Measurements from ENCODE around the gene NR2E1. TPM values are rescaled to one million over a fixed set of nuclear protein-coding genes. Genes with fewer than 3 reads are reported as not detected.

The NR2E1 gene
- total RNA-seq, 1 experiment from 2014 or later: not detected

- TF ChIP-seq ZNF281 (CRISPR knock-in tag; IDR thresholded peaks at IDR 0.05): no peak
- TF ChIP-seq ZNF232 (CRISPR knock-in tag; IDR thresholded peaks at IDR 0.05): no peak
- TF ChIP-seq NR3C1 (CRISPR knock-in tag; conservative IDR thresholded peaks at IDR 0.05; ENCODE audit: low read depth): no peak
- TF ChIP-seq RORB (CRISPR knock-in tag; IDR thresholded peaks at IDR 0.05): no peak
- TF ChIP-seq ATF6 (CRISPR knock-in tag; IDR thresholded peaks at IDR 0.05): no peak
- TF ChIP-seq TEAD4 (CRISPR knock-in tag; IDR thresholded peaks at IDR 0.05): no peak
- TF ChIP-seq ZMAT4 (CRISPR knock-in tag; IDR thresholded peaks at IDR 0.05): no peak
- no peak for TF ChIP-seq ATF2 (CRISPR knock-in tag; IDR thresholded peaks at IDR 0.05; ENCODE audit: borderline replicate concordance, low read depth)
- TF ChIP-seq ATF3 (CRISPR knock-in tag; conservative IDR thresholded peaks at IDR 0.05): no peak
Measured at GRCh38 chr6:108123481-108123929, 42.3 kb upstream of the NR2E1 start (continued).

- peak; percentile 59 for ATAC-seq
- ChIA-PET POLR2A (no interaction called here), CTCF (interaction anchor here (0.6 to 1.7 kb wide), 7 partner anchors 9 to 52 kb away, joined by 3 to 9 read pairs (median 3); no protein-coding TSS in a partner anchor)
- DNase-seq (ENCODE audit: low spot score): no peak
- Mint-ChIP-seq H3K36me3 (no peaks in the 10 kb centered on the region), H3K27me3 (ENCODE audit: low read depth) (peaks cover 100% of the 10 kb centered on the region), H3K4me3 (no peak overlapping the region), H3K9me3 (no peaks in the 10 kb centered on the region), H3K4me1 (peaks cover 40% of the 10 kb centered on the region), H3K27ac (no peak overlapping the region)
- TF ChIP-seq MXD4 (CRISPR knock-in tag; IDR thresholded peaks at IDR 0.05; ENCODE audit: borderline replicate concordance) (no peak), KAT7 (CRISPR knock-in tag; IDR thresholded peaks at IDR 0.05; ENCODE audit: borderline replicate concordance) (no peak), MAX (CRISPR knock-in tag; IDR thresholded peaks at IDR 0.05) (no peak), ZNF423 (CRISPR knock-in tag; IDR thresholded peaks at IDR 0.05) (peak; percentile 92), MYBL2 (CRISPR knock-in tag; IDR thresholded peaks at IDR 0.05) (no peak), CTCF (IDR thresholded peaks at IDR 0.05) (no peak), ZNF263 (CRISPR knock-in tag; IDR thresholded peaks at IDR 0.05; ENCODE audit: low read depth) (no peak)
Measured at GRCh38 chr6:108123946-108124345, 41.9 kb upstream of the NR2E1 start.

Measured in WTC11 (cell line).